WTC11 (cell line): ENCODE data around the gene SLC35E3. TPM values are rescaled to one million over a fixed set of nuclear protein-coding genes. Genes with fewer than 3 reads are reported as not detected.

ENCODE experiments used
- ATAC-seq: fragments of 200-7000 bp; cut with Tn5 transposase; 2 replicates; pipeline ENCODE4 v1.10.0; 2021; ENCODE audit warnings: mild to moderate bottlenecking, moderate library complexity
- CTCF ChIA-PET: fragments of 300-600 bp; sonication (Branson Sonifier 250); formaldehyde crosslinking; loops from one replicate; lab custom pipeline; 2021; ENCODE audit warnings: antibody characterized with exemption; lab: Charles Lee
- POLR2A ChIA-PET: fragments of 350-600 bp; sonication (Branson Sonifier 250); formaldehyde crosslinking; loops from one replicate; lab custom pipeline; 2021; ENCODE audit warnings: antibody characterized with exemption; lab: Charles Lee
- DNase-seq: peaks from one replicate; pipeline ENCODE4 v3.0.0; 2021; ENCODE audit warnings: low spot score
- H3K27ac Mint-ChIP-seq: 2 replicates; pipeline ENCODE4 v1.8.0; 2021; ENCODE audit warnings: mixed read lengths
- H3K27me3 Mint-ChIP-seq: 2 replicates; pipeline ENCODE4 v1.8.0; 2021; ENCODE audit warnings: low read depth, mild to moderate bottlenecking, moderate library complexity, mixed read lengths
- H3K36me3 Mint-ChIP-seq: 2 replicates; pipeline ENCODE4 v1.8.0; 2021; ENCODE audit warnings: mixed read lengths
- H3K4me1 Mint-ChIP-seq: 2 replicates; pipeline ENCODE4 v1.8.0; 2022; ENCODE audit warnings: mixed read lengths
- H3K4me3 Mint-ChIP-seq: 2 replicates; pipeline ENCODE4 v1.8.0; 2021; ENCODE audit warnings: mild to moderate bottlenecking, moderate library complexity, mixed read lengths
- H3K9me3 Mint-ChIP-seq: 2 replicates; pipeline ENCODE4 v1.8.0; 2021; ENCODE audit warnings: mixed read lengths
- ATF1 ChIP-seq: sonication (generic); formaldehyde crosslinking; IDR thresholded peaks from 2 replicates; pipeline ENCODE4 v1.8.1; 2023; ENCODE audit warnings: mild to moderate bottlenecking, moderate library complexity, missing genetic modification reagents
- CDX4 ChIP-seq: fragments of 250-450 bp; sonication (Bioruptor Pico); IDR thresholded peaks from 2 replicates; pipeline ENCODE4 v1.9.0; 2021; ENCODE audit warnings: moderate library complexity, mild to moderate bottlenecking, inconsistent platforms, borderline replicate concordance
- FOXJ3 ChIP-seq: sonication (generic); formaldehyde crosslinking; IDR thresholded peaks from 2 replicates; pipeline ENCODE4 v1.9.0; 2021; ENCODE audit warnings: missing genetic modification reagents, mild to moderate bottlenecking, borderline replicate concordance
- FOXK1 ChIP-seq: sonication (generic); formaldehyde crosslinking; IDR thresholded peaks from 2 replicates; pipeline ENCODE4 v1.8.0; 2022; ENCODE audit warnings: mild to moderate bottlenecking, moderate library complexity, missing genetic modification reagents
- GABPB1 ChIP-seq: sonication (generic); formaldehyde crosslinking; IDR thresholded peaks from 2 replicates; pipeline ENCODE4 v1.8.1; 2023; ENCODE audit warnings: mild to moderate bottlenecking, missing genetic modification reagents
- HMGXB4 ChIP-seq: sonication (generic); formaldehyde crosslinking; IDR thresholded peaks from 2 replicates; pipeline ENCODE4 v1.8.1; 2023; ENCODE audit warnings: mild to moderate bottlenecking, moderate library complexity, missing genetic modification reagents
- JUN ChIP-seq: sonication (generic); formaldehyde crosslinking; IDR thresholded peaks from 2 replicates; pipeline ENCODE4 v1.8.0; 2023; ENCODE audit warnings: mild to moderate bottlenecking, missing genetic modification reagents
- MAX ChIP-seq: sonication (generic); formaldehyde crosslinking; IDR thresholded peaks from 2 replicates; pipeline ENCODE4 v1.8.0; 2022; ENCODE audit warnings: mild to moderate bottlenecking, missing genetic modification reagents
- NR2C2 ChIP-seq: sonication (generic); formaldehyde crosslinking; IDR thresholded peaks from 2 replicates; pipeline ENCODE4 v1.8.0; 2022; ENCODE audit warnings: mild to moderate bottlenecking, missing genetic modification reagents
- PRRX2 ChIP-seq: fragments of 250-450 bp; sonication (Bioruptor Pico); IDR thresholded peaks from 2 replicates; pipeline ENCODE4 v1.8.0; 2021; ENCODE audit warnings: mild to moderate bottlenecking
- RORB ChIP-seq: fragments of 250-450 bp; sonication (Bioruptor Pico); IDR thresholded peaks from 2 replicates; pipeline ENCODE4 v1.9.0; 2021; ENCODE audit warnings: mild to moderate bottlenecking
- SMAD3 ChIP-seq: sonication (generic); formaldehyde crosslinking; IDR thresholded peaks from 2 replicates; pipeline ENCODE4 v1.8.0; 2022; ENCODE audit warnings: missing genetic modification reagents, mild to moderate bottlenecking, borderline replicate concordance
- SMAD4 ChIP-seq: sonication (generic); formaldehyde crosslinking; IDR thresholded peaks from 2 replicates; pipeline ENCODE4 v1.8.0; 2022; ENCODE audit warnings: mild to moderate bottlenecking, missing genetic modification reagents
- SP1 ChIP-seq: sonication (generic); formaldehyde crosslinking; conservative IDR thresholded peaks from 2 replicates; pipeline ENCODE4 v1.8.1; 2022; ENCODE audit warnings: missing genetic modification reagents
- TEAD1 ChIP-seq: sonication (generic); formaldehyde crosslinking; IDR thresholded peaks from 2 replicates; pipeline ENCODE4 v1.8.0; 2022; ENCODE audit warnings: mild to moderate bottlenecking, missing genetic modification reagents
- total RNA-seq: library from RNA; stranded (reverse); gene quantifications from 3 replicates; pipeline ENCODE4 v1.2.3, GENCODE V29; 2021
- TF ChIP-seq, protein P1 (sequence below): sonication (generic); formaldehyde crosslinking; IDR thresholded peaks from 2 replicates; pipeline ENCODE4 v1.8.0; 2023; ENCODE audit warnings: missing genetic modification reagents
- TF ChIP-seq, protein P2 (sequence below): sonication (generic); formaldehyde crosslinking; IDR thresholded peaks from 2 replicates; pipeline ENCODE4 v1.8.1; 2023; ENCODE audit warnings: mild to moderate bottlenecking, missing genetic modification reagents
- TF ChIP-seq, protein P3 (sequence below): sonication (generic); formaldehyde crosslinking; IDR thresholded peaks from 2 replicates; pipeline ENCODE4 v1.8.0; 2023; ENCODE audit warnings: mild to moderate bottlenecking, missing genetic modification reagents

Gene SLC35E3
- total RNA-seq, 1 experiment from 2014 or later, result 11.3 TPM

GRCh38 chr12:68743356-68743755 lies 2.6 kb upstream of the SLC35E3 start:
- POLR2A ChIA-PET, result no interaction called here
- no peak for TF ChIP-seq CDX4 (CRISPR knock-in tag)
- TF ChIP-seq JUN, result no peak
- no peak for TF ChIP-seq SP1 (CRISPR knock-in tag)
- no peak for TF ChIP-seq FOXJ3 (CRISPR knock-in tag)
- H3K36me3 Mint-ChIP-seq, result peaks cover 20% of the 10 kb centered on the region
- no peak overlapping the region for H3K27ac Mint-ChIP-seq
- CTCF ChIA-PET, result interaction anchor here (1.2 kb wide), 1 partner anchor 87 kb away, joined by 4 read pairs; no protein-coding TSS in a partner anchor
- H3K4me3 Mint-ChIP-seq, result no peak overlapping the region
- DNase-seq, result no peak
- ATAC-seq, result no peak
- H3K9me3 Mint-ChIP-seq, result no peaks in the 10 kb centered on the region
- H3K4me1 Mint-ChIP-seq, result peaks cover 13% of the 10 kb centered on the region
- no peaks in the 10 kb centered on the region for H3K27me3 Mint-ChIP-seq

GRCh38 chr12:68745376-68745903 lies 536 bp upstream of the SLC35E3 start:
- DNase-seq (no peak), ATAC-seq (no peak)
- H3K4me1 Mint-ChIP-seq, result peaks cover 17% of the 10 kb centered on the region
- H3K9me3 Mint-ChIP-seq, result no peaks in the 10 kb centered on the region
- peaks cover 6% of the 10 kb centered on the region for H3K36me3 Mint-ChIP-seq
- peak overlapping the region; percentile 98 for H3K4me3 Mint-ChIP-seq
- peak overlapping the region; percentile 78; the same call in 1 of the 2 replicates for H3K27ac Mint-ChIP-seq
- CTCF ChIA-PET, result interaction anchor here (1.1 to 1.8 kb wide), 3 partner anchors 63 to 587 kb away, joined by 3 to 18 read pairs (median 8); partner anchors contain the start of gene MDM2
- TF ChIP-seq FOXK1 (CRISPR knock-in tag), result no peak
- no peak for TF ChIP-seq GABPB1 (CRISPR knock-in tag)
- TF ChIP-seq NR2C2 (CRISPR knock-in tag), result no peak
- no peak for TF ChIP-seq TEAD1 (CRISPR knock-in tag)
- TF ChIP-seq, protein P1, sequence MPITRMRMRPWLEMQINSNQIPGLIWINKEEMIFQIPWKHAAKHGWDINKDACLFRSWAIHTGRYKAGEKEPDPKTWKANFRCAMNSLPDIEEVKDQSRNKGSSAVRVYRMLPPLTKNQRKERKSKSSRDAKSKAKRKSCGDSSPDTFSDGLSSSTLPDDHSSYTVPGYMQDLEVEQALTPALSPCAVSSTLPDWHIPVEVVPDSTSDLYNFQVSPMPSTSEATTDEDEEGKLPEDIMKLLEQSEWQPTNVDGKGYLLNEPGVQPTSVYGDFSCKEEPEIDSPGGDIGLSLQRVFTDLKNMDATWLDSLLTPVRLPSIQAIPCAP (CRISPR knock-in tag), result no peak
- no peak for TF ChIP-seq SMAD3 (CRISPR knock-in tag)
- TF ChIP-seq SP1 (CRISPR knock-in tag), result no peak
- TF ChIP-seq ATF1 (CRISPR knock-in tag), result no peak
- TF ChIP-seq, protein P2, sequence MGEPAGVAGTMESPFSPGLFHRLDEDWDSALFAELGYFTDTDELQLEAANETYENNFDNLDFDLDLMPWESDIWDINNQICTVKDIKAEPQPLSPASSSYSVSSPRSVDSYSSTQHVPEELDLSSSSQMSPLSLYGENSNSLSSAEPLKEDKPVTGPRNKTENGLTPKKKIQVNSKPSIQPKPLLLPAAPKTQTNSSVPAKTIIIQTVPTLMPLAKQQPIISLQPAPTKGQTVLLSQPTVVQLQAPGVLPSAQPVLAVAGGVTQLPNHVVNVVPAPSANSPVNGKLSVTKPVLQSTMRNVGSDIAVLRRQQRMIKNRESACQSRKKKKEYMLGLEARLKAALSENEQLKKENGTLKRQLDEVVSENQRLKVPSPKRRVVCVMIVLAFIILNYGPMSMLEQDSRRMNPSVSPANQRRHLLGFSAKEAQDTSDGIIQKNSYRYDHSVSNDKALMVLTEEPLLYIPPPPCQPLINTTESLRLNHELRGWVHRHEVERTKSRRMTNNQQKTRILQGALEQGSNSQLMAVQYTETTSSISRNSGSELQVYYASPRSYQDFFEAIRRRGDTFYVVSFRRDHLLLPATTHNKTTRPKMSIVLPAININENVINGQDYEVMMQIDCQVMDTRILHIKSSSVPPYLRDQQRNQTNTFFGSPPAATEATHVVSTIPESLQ, result no peak
- TF ChIP-seq MAX (CRISPR knock-in tag), result no peak
- TF ChIP-seq, protein P3, sequence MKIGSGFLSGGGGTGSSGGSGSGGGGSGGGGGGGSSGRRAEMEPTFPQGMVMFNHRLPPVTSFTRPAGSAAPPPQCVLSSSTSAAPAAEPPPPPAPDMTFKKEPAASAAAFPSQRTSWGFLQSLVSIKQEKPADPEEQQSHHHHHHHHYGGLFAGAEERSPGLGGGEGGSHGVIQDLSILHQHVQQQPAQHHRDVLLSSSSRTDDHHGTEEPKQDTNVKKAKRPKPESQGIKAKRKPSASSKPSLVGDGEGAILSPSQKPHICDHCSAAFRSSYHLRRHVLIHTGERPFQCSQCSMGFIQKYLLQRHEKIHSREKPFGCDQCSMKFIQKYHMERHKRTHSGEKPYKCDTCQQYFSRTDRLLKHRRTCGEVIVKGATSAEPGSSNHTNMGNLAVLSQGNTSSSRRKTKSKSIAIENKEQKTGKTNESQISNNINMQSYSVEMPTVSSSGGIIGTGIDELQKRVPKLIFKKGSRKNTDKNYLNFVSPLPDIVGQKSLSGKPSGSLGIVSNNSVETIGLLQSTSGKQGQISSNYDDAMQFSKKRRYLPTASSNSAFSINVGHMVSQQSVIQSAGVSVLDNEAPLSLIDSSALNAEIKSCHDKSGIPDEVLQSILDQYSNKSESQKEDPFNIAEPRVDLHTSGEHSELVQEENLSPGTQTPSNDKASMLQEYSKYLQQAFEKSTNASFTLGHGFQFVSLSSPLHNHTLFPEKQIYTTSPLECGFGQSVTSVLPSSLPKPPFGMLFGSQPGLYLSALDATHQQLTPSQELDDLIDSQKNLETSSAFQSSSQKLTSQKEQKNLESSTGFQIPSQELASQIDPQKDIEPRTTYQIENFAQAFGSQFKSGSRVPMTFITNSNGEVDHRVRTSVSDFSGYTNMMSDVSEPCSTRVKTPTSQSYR (CRISPR knock-in tag), result no peak
- TF ChIP-seq SMAD4 (CRISPR knock-in tag), result no peak
- no peak for TF ChIP-seq PRRX2
- TF ChIP-seq HMGXB4 (CRISPR knock-in tag), result no peak
- no peak for TF ChIP-seq JUN
- no peak for TF ChIP-seq RORB (CRISPR knock-in tag)
- POLR2A ChIA-PET, result interaction anchor here (0.6 to 2.0 kb wide), 4 partner anchors 62 to 797 kb away, joined by 3 to 13 read pairs (median 4); partner anchors contain the start of gene MDM2
- no peaks in the 10 kb centered on the region for H3K27me3 Mint-ChIP-seq
